ENCODE data around the gene MDFIC.

GRCh38 chr7:115019882-115020605 lies 98.2 kb downstream of the MDFIC start:
- TF ChIP-seq SUZ12 (IDR thresholded peaks at IDR 0.05; ENCODE audit: extremely low read depth, insufficient read depth, insufficient read length): no peak
- no peak for TF ChIP-seq YY1 (IDR thresholded peaks at IDR 0.05; ENCODE audit: insufficient read depth, insufficient read length)
- TF ChIP-seq ZNF274 (IDR thresholded peaks at IDR 0.05; ENCODE audit: low read depth, low read length): no peak
